IPS DF 6.9 (cell line): ENCODE data around the gene SCARB2.
"Not testable (repeated sequence)": the region's sequence is repeated elsewhere in the genome, so short reads cannot be mapped to it uniquely, and the experiment has no call there.

Experiments
- DNase-seq: peaks from one replicate; pipeline ENCODE4 v3.0.0-alpha.2; 2013; ENCODE audit warnings: low read depth, low spot score
- H3K27ac ChIP-seq: one replicate; pipeline ENCODE4 v1.5.1; 2013; ENCODE audit warnings: low read length, control low read depth
- H3K27me3 ChIP-seq: 2 replicates; pipeline ENCODE4 v1.6.1; 2013; ENCODE audit warnings: mild to moderate bottlenecking, low read length; ENCODE audit not compliant: control insufficient read depth, insufficient read depth
- H3K36me3 ChIP-seq: 2 replicates; pipeline ENCODE4 v1.6.1; 2013; ENCODE audit warnings: low read length; ENCODE audit not compliant: control insufficient read depth, insufficient read depth
- H3K4me1 ChIP-seq: 2 replicates; pipeline ENCODE4 v1.6.1; 2013; ENCODE audit warnings: low read length; ENCODE audit not compliant: control insufficient read depth, insufficient read depth
- H3K4me3 ChIP-seq: 2 replicates; pipeline ENCODE4 v1.5.1; 2013; ENCODE audit warnings: mild to moderate bottlenecking, low read length
- H3K9me3 ChIP-seq: 2 replicates; pipeline ENCODE4 v1.6.1; 2013; ENCODE audit warnings: low read length, inconsistent platforms; ENCODE audit not compliant: control insufficient read depth, insufficient read depth
- WGBS: extraction: QIAGEN DNeasy Blood & Tissue Kit; methylation state at CpG from one replicate; pipeline ENCODE4 v1.1.7; 2013; ENCODE audit warnings: mixed read lengths, missing lambda C conversion rate; ENCODE audit not compliant: insufficient read length, insufficient coverage; 5-methylcytosine and 5-hydroxymethylcytosine counted together

Gene SCARB2

GRCh38 chr4:76246025-76246424 lies 32.4 kb upstream of the SCARB2 start:
- Histone ChIP-seq H3K27me3 (no peaks in the 10 kb centered on the region), H3K4me1 (no peaks in the 10 kb centered on the region), H3K4me3 (no peak overlapping the region), H3K9me3 (no peaks in the 10 kb centered on the region), H3K36me3 (no peaks in the 10 kb centered on the region), H3K27ac (no peak overlapping the region)
- no peak for DNase-seq
- no CpG with 5 or more reads among the region's 1 CpG for WGBS

GRCh38 chr4:76243877-76244276 lies 30.3 kb upstream of the SCARB2 start:
- not testable (repeated sequence) for H3K4me3 ChIP-seq, H3K36me3 ChIP-seq, DNase-seq, H3K27ac ChIP-seq, H3K27me3 ChIP-seq, H3K4me1 ChIP-seq, H3K9me3 ChIP-seq
- no CpG with 5 or more reads among the region's 2 CpGs for WGBS

- H3K4me1 ChIP-seq: no peaks in the 10 kb centered on the region; the same call in 1 of the 2 replicates
- H3K9me3 ChIP-seq: no peaks in the 10 kb centered on the region
- no peak for DNase-seq
- H3K27me3 ChIP-seq: no peaks in the 10 kb centered on the region
- H3K27ac ChIP-seq: no peak overlapping the region
- no CpG with 5 or more reads among the region's 2 CpGs for WGBS
- H3K4me3 ChIP-seq: no peak overlapping the region
- no peaks in the 10 kb centered on the region for H3K36me3 ChIP-seq
Measured at GRCh38 chr4:76240236-76240635, 26.6 kb upstream of the SCARB2 start.

GRCh38 chr4:76238701-76239100 lies 25.1 kb upstream of the SCARB2 start:
- Histone ChIP-seq H3K4me3 (no peak overlapping the region), H3K4me1 (peaks cover 1% of the 10 kb centered on the region; the same call in 1 of the 2 replicates), H3K27me3 (no peaks in the 10 kb centered on the region), H3K36me3 (no peaks in the 10 kb centered on the region), H3K27ac (no peak overlapping the region), H3K9me3 (no peaks in the 10 kb centered on the region)
- no peak for DNase-seq

- Histone ChIP-seq H3K9me3 (no peaks in the 10 kb centered on the region), H3K27me3 (no peaks in the 10 kb centered on the region), H3K4me1 (peaks cover 1% of the 10 kb centered on the region; the same call in 1 of the 2 replicates), H3K27ac (no peak overlapping the region), H3K4me3 (no peak overlapping the region), H3K36me3 (no peaks in the 10 kb centered on the region)
- DNase-seq: no peak
- WGBS: no CpG with 5 or more reads among the region's 4 CpGs
Measured at GRCh38 chr4:76238236-76238635, 24.6 kb upstream of the SCARB2 start.

- no peak overlapping the region for H3K27ac ChIP-seq
- no peaks in the 10 kb centered on the region for H3K36me3 ChIP-seq
- H3K9me3 ChIP-seq: no peaks in the 10 kb centered on the region
- peaks cover 1% of the 10 kb centered on the region; the same call in 1 of the 2 replicates for H3K4me1 ChIP-seq
- WGBS: no CpG with 5 or more reads among the region's 1 CpG
- H3K27me3 ChIP-seq: no peaks in the 10 kb centered on the region
- H3K4me3 ChIP-seq: no peak overlapping the region
- DNase-seq: no peak
Measured at GRCh38 chr4:76235915-76236314, 22.3 kb upstream of the SCARB2 start.

DNA sequence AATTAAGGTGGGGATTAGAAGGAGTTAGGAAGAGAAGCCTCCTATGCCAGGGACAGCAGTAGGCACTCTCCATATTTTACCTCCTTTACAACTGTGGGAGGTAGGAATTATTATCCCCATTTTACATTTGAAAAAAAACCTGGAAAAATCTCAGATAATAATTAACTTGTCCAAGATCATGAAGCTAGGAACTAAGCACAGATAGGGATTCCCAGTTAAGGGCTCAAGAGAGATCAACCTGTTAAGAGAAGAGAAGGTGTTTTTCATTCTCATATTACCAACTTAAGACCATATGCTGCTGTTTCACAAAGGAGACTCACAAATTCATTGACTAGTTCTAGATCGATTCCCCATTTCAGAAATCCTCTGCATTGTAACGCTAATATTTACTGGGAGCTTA lies 21.8 kb upstream of the SCARB2 start:
- Histone ChIP-seq H3K9me3 (no peaks in the 10 kb centered on the region), H3K4me1 (peaks cover 1% of the 10 kb centered on the region; the same call in 1 of the 2 replicates), H3K4me3 (no peak overlapping the region), H3K27ac (no peak overlapping the region), H3K36me3 (no peaks in the 10 kb centered on the region), H3K27me3 (no peaks in the 10 kb centered on the region)
- WGBS: no CpG with 5 or more reads among the region's 2 CpGs
- DNase-seq: no peak

- Histone ChIP-seq H3K4me3 (no peak overlapping the region), H3K27me3 (no peaks in the 10 kb centered on the region), H3K4me1 (peaks cover 1% of the 10 kb centered on the region; the same call in 1 of the 2 replicates), H3K9me3 (no peaks in the 10 kb centered on the region), H3K27ac (no peak overlapping the region), H3K36me3 (no peaks in the 10 kb centered on the region)
- no peak for DNase-seq
- no CpG with 5 or more reads among the region's 5 CpGs for WGBS
Measured at GRCh38 chr4:76234679-76235044, 21.0 kb upstream of the SCARB2 start.

DNA sequence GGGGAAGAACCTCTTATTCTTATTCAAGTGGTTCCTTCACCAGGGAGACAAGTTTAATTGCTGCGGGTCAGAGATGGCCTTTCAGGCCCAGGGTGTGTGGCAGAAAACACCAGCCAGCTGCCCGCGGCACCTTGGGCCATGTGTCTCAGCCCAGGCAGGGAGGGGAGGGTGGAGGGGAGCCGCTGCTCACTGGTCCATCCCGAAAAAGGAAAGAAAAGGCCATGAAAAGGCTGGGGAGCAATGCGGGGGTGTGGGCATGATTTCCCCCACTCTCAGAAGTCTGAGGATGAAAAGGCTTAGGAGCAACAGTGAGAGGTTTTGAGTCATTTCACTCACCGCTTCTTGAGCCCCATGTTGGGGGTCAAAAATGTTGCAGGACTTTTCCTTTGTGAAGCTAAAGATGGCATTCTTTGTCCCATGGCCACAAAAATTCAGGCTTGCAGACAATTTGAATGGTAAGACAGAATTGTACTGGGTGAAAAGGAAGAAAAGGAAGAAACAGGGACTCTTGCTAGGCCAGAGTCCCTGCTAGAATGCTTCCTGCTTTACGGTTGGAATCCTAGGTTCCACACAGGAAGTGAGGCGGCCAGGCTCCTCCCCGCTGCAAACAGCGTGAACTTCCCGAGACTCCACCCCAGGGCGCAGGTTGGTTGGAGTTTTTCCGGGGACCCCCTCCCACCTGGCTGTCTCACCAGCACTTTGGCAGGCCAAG lies 20.5 kb upstream of the SCARB2 start:
- no peaks in the 10 kb centered on the region for H3K27me3 ChIP-seq
- no peaks in the 10 kb centered on the region for H3K9me3 ChIP-seq
- H3K4me3 ChIP-seq: peak overlapping the region; percentile 33; the same call in 1 of the 2 replicates
- no CpG with 5 or more reads among the region's 14 CpGs for WGBS
- DNase-seq: no peak
- H3K36me3 ChIP-seq: no peaks in the 10 kb centered on the region
- peaks cover 1% of the 10 kb centered on the region; the same call in 1 of the 2 replicates for H3K4me1 ChIP-seq
- no peak overlapping the region for H3K27ac ChIP-seq

DNA sequence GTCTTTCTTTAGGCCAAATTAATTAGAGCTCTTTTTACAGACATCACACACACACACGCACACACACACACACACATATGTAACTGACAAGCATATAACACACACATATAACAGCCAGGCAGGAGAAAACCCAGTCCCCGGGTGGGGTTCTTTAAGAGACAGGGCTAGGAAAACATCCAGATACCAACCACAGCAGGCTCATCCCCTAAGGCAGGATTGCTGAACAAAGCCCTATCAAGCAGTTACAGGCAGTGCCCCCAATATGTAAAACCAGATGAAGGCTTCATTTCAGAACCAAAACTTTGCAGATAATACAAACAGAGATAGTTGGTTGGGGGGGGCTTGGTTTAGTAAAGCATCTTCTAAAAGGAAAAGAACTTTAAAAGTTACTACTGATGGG lies 19.9 kb upstream of the SCARB2 start:
- Histone ChIP-seq H3K27me3 (no peaks in the 10 kb centered on the region), H3K27ac (no peak overlapping the region), H3K4me1 (peaks cover 1% of the 10 kb centered on the region; the same call in 1 of the 2 replicates), H3K9me3 (no peaks in the 10 kb centered on the region), H3K36me3 (no peaks in the 10 kb centered on the region), H3K4me3 (no peak overlapping the region; the same call in 1 of the 2 replicates)
- no peak for DNase-seq
- WGBS: no CpG with 5 or more reads among the region's 2 CpGs

GRCh38 chr4:76233083-76233482 lies 19.5 kb upstream of the SCARB2 start:
- H3K9me3 ChIP-seq: no peaks in the 10 kb centered on the region
- H3K27ac ChIP-seq: no peak overlapping the region
- H3K4me1 ChIP-seq: peaks cover 1% of the 10 kb centered on the region; the same call in 1 of the 2 replicates
- no peak overlapping the region for H3K4me3 ChIP-seq
- no peaks in the 10 kb centered on the region for H3K27me3 ChIP-seq
- DNase-seq: no peak
- no peaks in the 10 kb centered on the region for H3K36me3 ChIP-seq
- 100% methylated on average over 1 of the region's 4 CpGs for WGBS
